Peyer's patch (tissue), 4 donors: ENCODE data around the gene OGN. TPM values are rescaled to one million over a fixed set of nuclear protein-coding genes. Genes with fewer than 3 reads are reported as not detected.

Experiments
- DNase-seq, 3 donors: peaks; one replicate each; pipeline ENCODE4 v3.0.0-alpha.2; 2017 to 2019
- H3K27ac ChIP-seq, 4 donors: fragments of 200-600 bp; sonication (generic); one replicate each; pipeline ENCODE4 v1.5.1; 2016 to 2019
- H3K27me3 ChIP-seq, 2 donors: fragments of 200-600 bp; sonication (generic); one replicate each; pipeline ENCODE4 v1.5.1; 2019
- H3K36me3 ChIP-seq, 3 donors: fragments of 200-600 bp; sonication (generic); one replicate each; pipeline ENCODE4 v1.5.1; 2016 to 2019
- H3K4me1 ChIP-seq, 4 donors: fragments of 200-600 bp; sonication (generic); one replicate each; pipeline ENCODE4 v1.5.1; 2016 to 2019
- H3K4me3 ChIP-seq, 4 donors: fragments of 200-600 bp; sonication (generic); 1 replicate in 3 of 4; 2 replicates in 1 of 4; pipeline ENCODE4 v1.5.1; 2016 to 2019; ENCODE audit warnings: mild to moderate bottlenecking in 1 of 4
- H3K9me3 ChIP-seq, 4 donors: fragments of 200-600 bp; sonication (generic); one replicate each; pipeline ENCODE4 v1.5.1; 2016 to 2019; ENCODE audit warnings: mild to moderate bottlenecking in 1 of 4
- CTCF ChIP-seq, 6 experiments: fragments of 450-650 bp in 4 of 6; fragments of 200-600 bp in 2 of 6; sonication (generic) in 1 of 6; IDR thresholded peaks; one replicate each; pipeline ENCODE4 v1.5.1; 2017 to 2019; ENCODE audit warnings: antibody characterized with exemption in 6 of 6, mild to moderate bottlenecking in 3 of 6, moderate library complexity in 1 of 6
- POLR2A ChIP-seq, 2 donors: fragments of 450-650 bp; IDR thresholded peaks; one replicate each; pipeline ENCODE4 v1.5.1; 2017; ENCODE audit warnings: antibody characterized with exemption in 2 of 2, mild to moderate bottlenecking in 2 of 2, moderate library complexity in 2 of 2
- total RNA-seq, 4 donors: library from RNA; depleted of rRNA; stranded (reverse); fragments of >200 nt; gene quantifications; one replicate each; pipeline ENCODE4 v1.1.0, GENCODE V29; 2016

OGN gene
- 1 to 10 TPM; 2.6 to 9.7 (median 3.5) TPM for total RNA-seq

DNA sequence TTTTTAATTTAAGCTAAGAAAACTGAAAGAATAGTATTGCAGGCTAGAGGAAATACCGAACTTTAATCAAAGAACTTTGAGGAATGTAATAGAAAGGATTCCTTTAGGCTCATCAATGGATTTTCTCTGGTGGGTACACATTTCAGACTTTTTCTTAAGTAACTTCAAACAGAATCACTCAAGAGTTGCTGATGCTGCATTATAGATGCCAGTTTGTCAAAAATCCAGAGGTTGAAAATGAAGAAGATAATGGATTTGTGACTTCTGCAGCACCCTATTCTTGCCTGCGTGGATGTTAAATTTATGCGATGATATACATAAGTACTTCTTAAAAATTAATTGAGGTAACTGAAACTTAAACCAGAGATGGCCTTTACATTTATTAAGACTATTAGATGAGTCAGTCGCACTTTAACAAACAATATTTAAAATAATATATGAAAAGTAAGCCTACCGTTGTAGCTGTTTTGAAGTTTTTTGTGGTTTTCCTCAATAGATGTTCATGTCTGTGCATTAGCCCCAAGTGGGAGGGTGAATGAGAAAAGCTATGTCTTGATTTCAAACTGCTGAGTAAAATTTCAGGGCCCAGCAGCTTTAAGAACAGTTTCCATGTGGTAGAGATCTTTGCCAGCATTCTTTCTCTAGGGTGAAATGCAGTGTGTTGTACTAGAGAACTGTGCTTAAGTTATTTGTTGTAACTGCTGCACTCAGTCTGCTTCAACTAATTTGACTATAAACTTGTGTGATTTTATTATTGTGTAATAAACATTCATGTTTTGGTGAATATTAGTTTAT is at the start of gene OGN:
Gene OGN, minus strand, starts transcription at position 537 of the 795 bp plus-strand sequence. CDS start 1,171 bp downstream, outside the sequence.
- Histone ChIP-seq H3K4me3 (peak within 1 kb of the TSS in 1 of 4 donors; percentile 24), H3K9me3 (no peaks in the 10 kb centered on the region), H3K36me3 (no peaks in the 10 kb centered on the region), H3K27me3 (no peaks in the 10 kb centered on the region), H3K27ac (no peak within 1 kb of the TSS), H3K4me1 (peaks cover 0 to 17% (median 2%) of the 10 kb centered on the region in 4 donors)
- DNase-seq, result no peak
- TF ChIP-seq CTCF (IDR thresholded peaks at IDR 0.05) (no peak), POLR2A (IDR thresholded peaks at IDR 0.05) (no peak)

GRCh38 chr9:92446536-92446935 is 42.2 kb upstream of the OGN start:
- no peaks in the 10 kb centered on the region for H3K9me3 ChIP-seq
- no peak for DNase-seq
- H3K4me3 ChIP-seq, result no peak overlapping the region
- no peaks in the 10 kb centered on the region for H3K4me1 ChIP-seq
- H3K27me3 ChIP-seq, result no peaks in the 10 kb centered on the region
- no peaks in the 10 kb centered on the region for H3K36me3 ChIP-seq
- TF ChIP-seq POLR2A (IDR thresholded peaks at IDR 0.05), result no peak
- no peak for TF ChIP-seq CTCF (IDR thresholded peaks at IDR 0.05)
- H3K27ac ChIP-seq, result no peak overlapping the region

GRCh38 chr9:92444841-92445240 is 40.5 kb upstream of the OGN start:
- Histone ChIP-seq H3K27me3 (no peaks in the 10 kb centered on the region), H3K4me3 (no peak overlapping the region), H3K27ac (no peak overlapping the region), H3K36me3 (no peaks in the 10 kb centered on the region), H3K4me1 (no peaks in the 10 kb centered on the region), H3K9me3 (no peaks in the 10 kb centered on the region)
- no peak for TF ChIP-seq POLR2A (IDR thresholded peaks at IDR 0.05)
- TF ChIP-seq CTCF (IDR thresholded peaks at IDR 0.05), result no peak
- DNase-seq, result no peak

- TF ChIP-seq POLR2A (IDR thresholded peaks at IDR 0.05), result no peak
- TF ChIP-seq CTCF (IDR thresholded peaks at IDR 0.05), result no peak
- H3K27ac ChIP-seq, result no peak overlapping the region
- no peaks in the 10 kb centered on the region for H3K4me1 ChIP-seq
Observed at GRCh38 chr9:92440751-92441046, 36.3 kb upstream of the OGN start.

GRCh38 chr9:92439921-92440750 is 35.8 kb upstream of the OGN start:
- Histone ChIP-seq H3K27me3 (no peaks in the 10 kb centered on the region), H3K36me3 (no peaks in the 10 kb centered on the region), H3K9me3 (no peaks in the 10 kb centered on the region), H3K4me1 (no peaks in the 10 kb centered on the region), H3K27ac (no peak overlapping the region), H3K4me3 (no peak overlapping the region)
- no peak for DNase-seq
- no peak for TF ChIP-seq POLR2A (IDR thresholded peaks at IDR 0.05)
- TF ChIP-seq CTCF (IDR thresholded peaks at IDR 0.05), result no peak

More at GRCh38 chr9:92440751-92441046, 36.3 kb upstream of the OGN start:
- H3K36me3 ChIP-seq, result no peaks in the 10 kb centered on the region
- no peak for DNase-seq
- no peaks in the 10 kb centered on the region for H3K9me3 ChIP-seq
- H3K4me3 ChIP-seq, result no peak overlapping the region
- H3K27me3 ChIP-seq, result no peaks in the 10 kb centered on the region
